Activated CD8-positive, alpha-beta T cell treated with anti-CD3 and anti-CD28 coated beads for 36 hours (primary cell): Measurements from ENCODE around the gene PTPN12. TPM values are rescaled to one million over a fixed set of nuclear protein-coding genes. Genes with fewer than 3 reads are reported as not detected.
A peak's percentile ranks its signal among the peaks of the same experiment; 100 is the strongest.

Source experiments
- ATAC-seq: fragments of 200-7000 bp; cut with Tn5 transposase; one replicate; pipeline ENCODE4 v1.10.0; 2021; ENCODE audit warnings: mild to moderate bottlenecking, moderate library complexity
- CTCF ChIA-PET: fragments of 350-600 bp; sonication (Branson Sonifier 250); formaldehyde crosslinking; loops from one replicate; lab custom pipeline; 2021; ENCODE audit warnings: antibody characterized with exemption; lab: Charles Lee
- POLR2A ChIA-PET: fragments of 350-600 bp; sonication (Branson Sonifier 250); formaldehyde crosslinking; loops from one replicate; lab custom pipeline; 2021; ENCODE audit warnings: antibody characterized with exemption; lab: Charles Lee
- DNase-seq: peaks from one replicate; pipeline ENCODE4 v3.0.0-alpha.2; 2020
- H3K27ac Mint-ChIP-seq: one replicate; pipeline ENCODE4 v1.8.0; 2021; ENCODE audit warnings: mild to moderate bottlenecking, mixed read lengths
- H3K27me3 Mint-ChIP-seq: one replicate; pipeline ENCODE4 v1.8.0; 2021; ENCODE audit warnings: mixed read lengths
- H3K36me3 Mint-ChIP-seq: one replicate; pipeline ENCODE4 v1.8.0; 2021; ENCODE audit warnings: low read depth, mixed read lengths
- H3K4me1 Mint-ChIP-seq: one replicate; pipeline ENCODE4 v1.8.0; 2021; ENCODE audit warnings: low read depth, mixed read lengths
- H3K4me3 Mint-ChIP-seq: one replicate; pipeline ENCODE4 v1.8.0; 2021; ENCODE audit warnings: mild to moderate bottlenecking, moderate library complexity, mixed read lengths
- H3K9me3 Mint-ChIP-seq: one replicate; pipeline ENCODE4 v1.8.0; 2021; ENCODE audit warnings: mixed read lengths
- CTCF ChIP-seq: fragments of 200-600 bp; IDR thresholded peaks from one replicate; pipeline ENCODE4 v1.8.0; 2022; ENCODE audit warnings: antibody characterized with exemption, mild to moderate bottlenecking
- intact Hi-C: fragments of 100-400 bp; cut with micrococcal nuclease; formaldehyde crosslinking; loops from one replicate; pipeline ENCODE4 v1.10.0; 2022
- total RNA-seq, 2 experiments: library from RNA; stranded (reverse); gene quantifications; one replicate each; pipeline ENCODE4 v1.2.3, GENCODE V29; 2021

PTPN12 gene
- total RNA-seq, 2 experiments from 2014 or later: 8.1 to 10.0 TPM

GRCh38 chr7:77687747-77688144 is 150.7 kb downstream of the PTPN12 start:
- CTCF ChIA-PET: interaction anchor here (0.7 to 1.5 kb wide), 3 partner anchors 21 to 72 kb away, joined by 3 to 7 read pairs (median 3); no protein-coding TSS in a partner anchor
- DNase-seq (peak; percentile 30), ATAC-seq (peak; percentile 64)
- TF ChIP-seq CTCF: no peak
- no peak overlapping the region for H3K27ac Mint-ChIP-seq
- peaks cover 29% of the 10 kb centered on the region for H3K36me3 Mint-ChIP-seq
- H3K9me3 Mint-ChIP-seq: peaks cover 2% of the 10 kb centered on the region
- no peaks in the 10 kb centered on the region for H3K27me3 Mint-ChIP-seq
- intact Hi-C loops: no loop called here
- POLR2A ChIA-PET: interaction anchor here (0.8 kb wide), 1 partner anchor 20 kb away, joined by 3 read pairs; no protein-coding TSS in a partner anchor
- H3K4me1 Mint-ChIP-seq: peaks cover 23% of the 10 kb centered on the region
- no peak overlapping the region for H3K4me3 Mint-ChIP-seq

Other genes starting within 250 kb of the PTPN12 start
- 1 to 10 TPM; 1.9 to 3.0 TPM for gene GSAP, start 120.9 kb upstream of the PTPN12 start, total RNA-seq
- 10 to 100 TPM; 16.5 to 21.9 TPM for gene RSBN1L, start 159.2 kb downstream of the PTPN12 start, total RNA-seq